IPS-20b (cell line): Measurements from ENCODE around the gene ZNFX1.
A peak's percentile ranks its signal among the peaks of the same experiment; 100 is the strongest.

Experiments
- H3K27ac ChIP-seq: one replicate; pipeline ENCODE4 v1.5.1; 2013; ENCODE audit warnings: low read length
- H3K27me3 ChIP-seq: 2 replicates; pipeline ENCODE4 v1.6.1; 2013; ENCODE audit warnings: mild to moderate bottlenecking, low read length, inconsistent platforms; ENCODE audit not compliant: insufficient read depth
- H3K36me3 ChIP-seq: 2 replicates; pipeline ENCODE4 v1.6.1; 2013; ENCODE audit warnings: low read depth, mild to moderate bottlenecking, inconsistent platforms, low read length, moderate library complexity; ENCODE audit not compliant: insufficient read depth
- H3K4me1 ChIP-seq: 2 replicates; pipeline ENCODE4 v1.6.1; 2013; ENCODE audit warnings: mild to moderate bottlenecking, control low read depth, inconsistent platforms, low read length, moderate library complexity; ENCODE audit not compliant: insufficient read depth
- H3K4me3 ChIP-seq: 2 replicates; pipeline ENCODE4 v1.5.1; 2013; ENCODE audit warnings: mild to moderate bottlenecking, low read length, inconsistent platforms
- H3K9ac ChIP-seq: 2 replicates; pipeline ENCODE4 v1.6.1; 2013; ENCODE audit warnings: low read depth, mild to moderate bottlenecking, inconsistent platforms, low read length, moderate library complexity
- H3K9me3 ChIP-seq: 2 replicates; pipeline ENCODE4 v1.6.1; 2013; ENCODE audit warnings: mild to moderate bottlenecking, low read depth, low read length, inconsistent platforms; ENCODE audit not compliant: insufficient read depth

ZNFX1 gene

GRCh38 chr20:49236301-49236700, 41.6 kb downstream of the ZNFX1 start:
- Histone ChIP-seq H3K27me3 (no peaks in the 10 kb centered on the region), H3K4me1 (no peaks in the 10 kb centered on the region), H3K9me3 (no peaks in the 10 kb centered on the region), H3K9ac (no peak overlapping the region), H3K27ac (no peak overlapping the region), H3K4me3 (no peak overlapping the region), H3K36me3 (peaks cover 94% of the 10 kb centered on the region)

GRCh38 chr20:49234831-49235230, 43.0 kb downstream of the ZNFX1 start:
- Histone ChIP-seq H3K27me3 (no peaks in the 10 kb centered on the region), H3K4me1 (no peaks in the 10 kb centered on the region), H3K4me3 (no peak overlapping the region), H3K9ac (no peak overlapping the region), H3K27ac (no peak overlapping the region), H3K9me3 (no peaks in the 10 kb centered on the region), H3K36me3 (peaks cover 94% of the 10 kb centered on the region)

DNA sequence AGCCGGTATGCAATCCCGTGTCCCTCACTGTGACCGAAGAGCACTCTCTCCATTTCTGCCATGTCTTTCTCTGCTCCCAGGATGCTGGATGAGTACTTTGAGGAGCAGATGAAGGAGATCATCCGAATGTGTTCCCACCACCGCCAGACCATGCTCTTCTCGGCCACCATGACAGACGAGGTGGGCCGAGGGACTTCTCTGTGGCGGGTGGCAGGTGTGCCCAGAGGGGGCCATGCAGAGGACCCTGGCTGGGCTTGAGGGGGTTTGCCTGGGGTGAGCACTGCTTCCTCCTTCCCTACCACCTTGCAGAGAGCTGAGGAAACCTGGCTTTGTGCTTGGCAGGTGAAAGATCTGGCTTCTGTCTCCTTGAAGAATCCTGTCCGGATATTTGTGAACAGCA, 44.6 kb downstream of the ZNFX1 start:
- no peak overlapping the region for H3K4me3 ChIP-seq
- no peak overlapping the region for H3K9ac ChIP-seq
- no peaks in the 10 kb centered on the region for H3K9me3 ChIP-seq
- peaks cover 93% of the 10 kb centered on the region for H3K36me3 ChIP-seq
- no peaks in the 10 kb centered on the region for H3K27me3 ChIP-seq
- no peak overlapping the region for H3K27ac ChIP-seq
- no peaks in the 10 kb centered on the region for H3K4me1 ChIP-seq

DNA sequence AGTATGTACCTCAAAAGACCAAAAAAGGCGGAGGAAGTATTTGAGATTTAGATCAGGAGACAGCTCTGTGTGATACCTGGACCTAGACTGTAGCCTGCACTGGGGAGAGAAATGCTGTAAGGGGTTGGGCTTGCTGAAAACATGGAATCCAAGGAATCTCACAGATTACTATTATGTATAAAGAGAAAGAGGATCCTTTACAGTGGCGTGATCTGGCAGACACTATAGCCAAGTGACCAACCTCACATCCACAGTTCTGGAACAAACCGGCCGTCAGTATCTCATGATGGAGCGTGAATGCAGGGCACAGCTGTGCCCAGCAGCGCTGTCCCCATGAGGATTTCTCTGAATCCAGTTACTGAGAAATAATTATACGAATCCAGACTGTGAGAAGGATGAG, 46.4 kb downstream of the ZNFX1 start:
- no peaks in the 10 kb centered on the region for H3K27me3 ChIP-seq
- H3K27ac ChIP-seq = no peak overlapping the region
- H3K9ac ChIP-seq = no peak overlapping the region
- no peak overlapping the region for H3K4me3 ChIP-seq
- H3K4me1 ChIP-seq = no peaks in the 10 kb centered on the region
- H3K36me3 ChIP-seq = peaks cover 88% of the 10 kb centered on the region
- H3K9me3 ChIP-seq = no peaks in the 10 kb centered on the region

DNA sequence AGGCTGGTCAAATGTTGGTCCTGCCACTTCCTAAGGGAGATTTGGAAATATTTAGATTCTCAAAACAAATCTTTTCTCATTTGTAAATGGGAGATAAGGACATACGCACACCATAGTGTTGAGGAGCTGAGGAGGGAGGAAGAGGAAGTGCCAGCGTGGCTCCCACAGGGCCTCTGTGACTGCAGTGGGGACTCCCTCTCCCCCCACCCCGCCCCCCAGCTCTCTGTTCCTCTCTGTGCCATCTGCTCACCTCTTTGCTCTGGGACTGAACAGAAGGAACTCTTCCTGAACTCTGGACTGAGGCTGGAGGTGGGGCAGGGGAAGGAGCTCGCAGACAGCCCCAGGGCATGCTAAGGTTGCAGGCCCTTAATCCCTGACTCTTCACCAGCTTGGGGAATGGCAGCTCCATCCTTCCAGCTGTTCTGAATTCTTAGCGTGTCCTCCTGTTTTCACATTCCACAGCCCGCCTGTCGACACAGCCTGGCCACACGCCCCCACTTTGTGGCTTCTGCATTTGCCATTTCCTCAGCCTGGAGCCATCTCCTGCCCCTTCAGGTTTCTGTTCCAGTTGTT, 47.2 kb downstream of the ZNFX1 start:
- Histone ChIP-seq H3K4me3 (no peak overlapping the region), H3K9me3 (no peaks in the 10 kb centered on the region), H3K9ac (no peak overlapping the region), H3K27me3 (no peaks in the 10 kb centered on the region), H3K36me3 (peaks cover 89% of the 10 kb centered on the region), H3K27ac (no peak overlapping the region), H3K4me1 (no peaks in the 10 kb centered on the region)

DNA sequence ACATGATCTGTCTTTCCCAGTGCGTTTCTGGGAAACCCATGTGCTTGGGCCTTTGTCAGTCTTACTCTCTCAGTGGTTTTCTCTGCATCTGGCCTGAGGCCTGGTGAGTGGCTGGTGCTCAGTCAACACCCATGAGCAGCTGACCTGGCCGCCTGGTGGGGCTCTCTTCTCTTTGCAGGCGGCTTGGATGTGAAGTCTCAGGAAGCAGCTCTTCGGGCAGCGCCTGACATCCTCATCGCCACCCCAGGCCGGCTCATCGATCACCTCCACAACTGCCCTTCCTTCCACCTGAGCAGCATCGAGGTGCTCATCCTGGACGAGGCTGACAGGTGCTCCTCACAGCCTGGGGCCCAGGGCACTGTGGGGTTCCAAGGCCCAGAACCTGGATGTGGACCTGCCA, 47.8 kb downstream of the ZNFX1 start:
- Histone ChIP-seq H3K27ac (no peak overlapping the region), H3K9ac (no peak overlapping the region), H3K4me3 (no peak overlapping the region), H3K27me3 (no peaks in the 10 kb centered on the region), H3K4me1 (no peaks in the 10 kb centered on the region), H3K9me3 (no peaks in the 10 kb centered on the region), H3K36me3 (peaks cover 89% of the 10 kb centered on the region)

DNA sequence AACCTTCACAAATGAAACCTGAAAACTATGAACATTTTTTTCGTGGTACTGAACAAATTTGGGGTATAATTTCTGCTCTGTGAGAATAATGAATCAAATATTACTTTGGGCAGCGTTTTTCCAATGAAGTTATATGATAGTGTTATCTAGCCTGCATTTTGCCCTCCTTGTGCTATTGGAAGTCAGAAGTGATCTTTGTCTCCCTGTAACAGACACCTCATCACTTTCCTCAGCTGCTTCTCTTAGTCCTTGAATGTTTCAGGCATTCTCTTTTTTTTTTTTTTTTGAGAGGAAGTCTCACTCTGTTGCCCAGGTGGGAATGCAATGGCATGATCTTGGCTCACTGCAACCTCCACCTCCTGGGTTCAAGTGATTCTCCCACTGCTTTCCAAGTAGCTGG, 48.5 kb downstream of the ZNFX1 start:
- Histone ChIP-seq H3K9me3 (no peaks in the 10 kb centered on the region), H3K4me1 (no peaks in the 10 kb centered on the region), H3K27ac (no peak overlapping the region), H3K9ac (no peak overlapping the region), H3K4me3 (no peak overlapping the region), H3K36me3 (peaks cover 89% of the 10 kb centered on the region), H3K27me3 (no peaks in the 10 kb centered on the region)

DNA sequence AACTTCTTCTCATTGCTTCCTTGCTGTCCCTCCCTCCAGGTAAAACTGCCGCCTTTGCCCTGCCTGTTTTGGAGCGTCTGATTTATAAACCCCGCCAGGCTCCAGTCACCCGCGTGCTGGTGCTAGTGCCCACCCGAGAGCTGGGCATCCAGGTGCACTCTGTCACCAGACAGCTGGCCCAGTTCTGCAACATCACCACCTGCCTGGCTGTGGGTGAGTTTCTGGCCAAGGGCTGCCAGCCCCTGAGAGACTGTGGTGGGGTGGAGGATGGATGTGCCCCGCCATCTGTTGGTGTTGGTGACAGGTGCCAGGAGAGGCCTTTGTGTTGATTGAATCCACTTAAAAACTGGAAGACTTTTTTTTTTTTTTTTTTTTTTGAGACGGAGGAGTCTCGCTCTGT, 49.2 kb downstream of the ZNFX1 start:
- H3K4me3 ChIP-seq = no peak overlapping the region
- H3K27me3 ChIP-seq = no peaks in the 10 kb centered on the region
- peaks cover 89% of the 10 kb centered on the region for H3K36me3 ChIP-seq
- H3K4me1 ChIP-seq = no peaks in the 10 kb centered on the region
- no peaks in the 10 kb centered on the region for H3K9me3 ChIP-seq
- no peak overlapping the region for H3K27ac ChIP-seq
- H3K9ac ChIP-seq = no peak overlapping the region

DNA sequence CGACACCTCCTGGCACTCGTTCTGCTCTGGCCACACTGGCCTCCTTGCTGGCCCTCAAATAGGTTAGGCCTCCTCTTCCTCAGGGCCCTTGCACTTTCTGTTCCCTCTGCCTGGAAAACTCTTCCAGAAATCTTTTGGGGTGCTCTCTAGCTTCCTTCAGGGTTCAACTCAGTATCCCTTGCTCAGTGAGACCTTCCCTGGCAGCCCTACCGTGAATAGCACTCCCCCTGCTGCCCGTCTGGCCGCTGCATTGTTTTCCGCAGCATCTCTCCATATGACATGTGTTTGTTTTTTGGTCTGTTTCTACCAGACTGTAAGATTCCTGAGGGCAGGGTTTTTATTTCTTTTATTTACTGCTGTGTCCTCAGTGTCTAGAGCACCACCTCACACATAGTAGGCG, 52.0 kb downstream of the ZNFX1 start:
- Histone ChIP-seq H3K36me3 (peaks cover 88% of the 10 kb centered on the region), H3K4me3 (no peak overlapping the region), H3K9ac (no peak overlapping the region), H3K27me3 (no peaks in the 10 kb centered on the region), H3K9me3 (no peaks in the 10 kb centered on the region), H3K27ac (no peak overlapping the region), H3K4me1 (no peaks in the 10 kb centered on the region)

DNA sequence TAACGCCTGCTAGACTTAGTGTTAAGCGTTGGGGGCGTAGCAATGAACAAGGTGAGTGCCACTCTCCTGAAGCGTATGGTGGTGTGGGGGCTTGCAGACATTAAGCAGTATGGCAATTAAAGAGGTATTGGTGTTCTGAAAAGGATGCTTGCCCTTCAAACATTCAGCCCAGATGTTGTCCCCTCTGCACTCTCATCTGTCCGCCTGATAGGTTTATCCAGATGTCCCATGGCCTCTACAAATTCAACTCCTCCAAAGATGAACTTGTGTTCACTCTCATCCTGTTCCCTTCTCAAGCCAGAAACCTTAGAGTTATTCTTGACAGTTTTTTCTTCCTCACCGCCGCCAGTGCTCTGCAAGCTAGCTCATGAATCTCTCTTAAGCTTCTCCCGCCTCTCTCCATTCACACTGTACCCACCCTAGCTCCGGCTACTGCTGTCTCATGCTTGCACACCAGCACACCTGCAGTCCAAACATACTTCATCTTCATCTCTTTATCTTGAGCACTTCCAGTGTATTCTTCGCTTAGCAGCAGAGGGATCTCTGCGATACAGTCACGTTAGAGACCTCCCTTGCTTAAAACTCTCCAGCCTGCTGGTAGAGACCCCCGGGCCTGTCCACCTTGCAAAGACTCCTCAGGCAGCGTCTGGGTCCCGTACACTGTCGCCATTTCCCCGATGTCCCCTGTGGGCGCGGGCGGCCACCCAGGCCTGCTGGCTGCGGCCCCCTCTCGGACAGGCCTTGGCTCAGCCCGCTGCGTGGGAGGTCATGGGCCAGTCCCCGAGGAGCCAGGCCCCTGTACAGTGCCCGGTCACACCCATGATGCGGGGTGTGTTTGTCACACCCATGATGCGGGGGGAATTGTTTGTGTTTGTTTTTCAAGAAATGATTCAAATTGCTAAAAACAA, 57.7 kb downstream of the ZNFX1 start:
- Histone ChIP-seq H3K36me3 (peaks cover 38% of the 10 kb centered on the region), H3K27ac (peak overlapping the region; percentile 73), H3K4me3 (peak overlapping the region; percentile 93), H3K9me3 (no peaks in the 10 kb centered on the region), H3K4me1 (peaks cover 5% of the 10 kb centered on the region; the same call in 1 of the 2 replicates), H3K9ac (peak overlapping the region; percentile 81), H3K27me3 (no peaks in the 10 kb centered on the region)

DNA sequence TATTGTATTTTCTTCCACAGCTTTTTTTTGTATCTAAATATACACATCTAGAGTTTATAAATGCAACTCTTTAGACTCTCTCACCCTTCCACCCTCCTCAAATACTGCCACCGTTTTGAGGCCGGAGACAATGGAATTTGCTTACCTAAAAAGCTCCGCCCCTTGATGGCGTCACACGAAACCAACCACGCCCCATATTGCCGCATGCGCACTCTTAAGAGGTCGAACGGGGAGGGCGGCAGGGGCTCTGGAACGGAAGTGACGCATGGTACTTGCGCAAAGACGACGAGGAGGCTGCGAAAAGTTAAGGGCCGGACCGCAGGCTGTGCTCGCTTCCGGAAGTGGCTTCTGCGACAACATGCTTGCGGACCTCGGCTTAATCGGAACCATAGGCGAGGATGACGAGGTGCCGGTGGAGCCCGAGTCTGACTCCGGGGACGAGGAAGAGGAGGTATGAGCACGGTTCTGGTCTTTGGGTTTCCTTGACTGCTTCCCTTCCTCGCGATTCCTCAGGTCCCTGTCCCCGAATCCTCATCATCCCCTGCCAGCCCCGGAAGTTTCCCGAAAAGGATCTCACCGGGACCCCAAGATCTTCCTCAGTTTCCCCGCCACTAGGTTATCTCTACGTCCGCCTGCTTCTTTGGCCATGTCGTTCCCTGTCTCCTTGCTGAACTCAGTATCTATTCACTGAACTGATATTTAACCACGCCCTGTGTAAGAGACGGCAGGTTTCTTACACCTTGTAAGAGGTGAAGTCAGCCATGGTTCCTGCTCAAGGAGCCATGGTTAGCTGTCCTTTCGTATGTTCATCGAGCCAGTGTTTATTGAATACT, 58.5 kb downstream of the ZNFX1 start, which contains the start of gene DDX27:
Gene DDX27 (plus strand): TSS at position 326 of the 833 bp plus-strand sequence. CDS start 33 bp downstream, at position 359.
- H3K36me3 ChIP-seq = peaks cover 29% of the 10 kb centered on the region
- H3K27ac ChIP-seq = peak within 1 kb of the TSS; percentile 73
- H3K4me1 ChIP-seq = peaks cover 5% of the 10 kb centered on the region; the same call in 1 of the 2 replicates
- H3K9me3 ChIP-seq = no peaks in the 10 kb centered on the region
- H3K4me3 ChIP-seq = peak within 1 kb of the TSS; percentile 93
- H3K9ac ChIP-seq = peak within 1 kb of the TSS; percentile 81
- no peaks in the 10 kb centered on the region for H3K27me3 ChIP-seq
